ENCODE results near the gene SEC24C.

GRCh38 chr10:73786512-73786885 is 42.3 kb downstream of the SEC24C start:
- TF ChIP-seq CTCF (conservative IDR thresholded peaks at IDR 0.05) (no peak), ZFX (IDR thresholded peaks at IDR 0.05) (no peak)

Data from C4-2B (cell line).